Trophoblast cell (in vitro differentiated cells and primary cell): ENCODE data around the gene OR56B4.

Experiments used
- DNase-seq, 2 donors: peaks; one replicate each; pipeline ENCODE4 v3.0.0-alpha.2; 2016
- H2AFZ ChIP-seq: 2 replicates; pipeline ENCODE4 v1.6.1; 2013; ENCODE audit warnings: low read length, moderate library complexity, mild to moderate bottlenecking; ENCODE audit not compliant: insufficient read depth, poor library complexity
- H2AK5ac ChIP-seq: 2 replicates; pipeline ENCODE4 v1.6.1; 2013; ENCODE audit warnings: mild to moderate bottlenecking, low read length
- H2BK120ac ChIP-seq: 2 replicates; pipeline ENCODE4 v1.6.1; 2013; ENCODE audit warnings: low read length, mild to moderate bottlenecking, moderate library complexity; ENCODE audit not compliant: insufficient read depth, poor library complexity
- H2BK12ac ChIP-seq: 2 replicates; pipeline ENCODE4 v1.6.1; 2013; ENCODE audit warnings: mild to moderate bottlenecking, low read length, moderate library complexity
- H2BK5ac ChIP-seq: 2 replicates; pipeline ENCODE4 v1.6.1; 2013; ENCODE audit warnings: low read length, low read depth, moderate library complexity, mild to moderate bottlenecking; ENCODE audit not compliant: poor library complexity
- H3K14ac ChIP-seq: 2 replicates; pipeline ENCODE4 v1.6.1; 2013; ENCODE audit warnings: mild to moderate bottlenecking, low read length
- H3K18ac ChIP-seq: 2 replicates; pipeline ENCODE4 v1.6.1; 2013; ENCODE audit warnings: mild to moderate bottlenecking, low read length
- H3K23ac ChIP-seq: 2 replicates; pipeline ENCODE4 v1.6.1; 2013; ENCODE audit warnings: low read length
- H3K27ac ChIP-seq: 2 replicates; pipeline ENCODE4 v1.5.1; 2013; ENCODE audit warnings: low read depth, mild to moderate bottlenecking, inconsistent platforms, low read length, moderate library complexity
- H3K27me3 ChIP-seq: 2 replicates; pipeline ENCODE4 v1.6.1; 2013; ENCODE audit warnings: inconsistent platforms, mild to moderate bottlenecking, low read length, moderate library complexity; ENCODE audit not compliant: insufficient read depth
- H3K36me3 ChIP-seq, 2 experiments: 1 replicate in 1 of 2; 2 replicates in 1 of 2; pipeline ENCODE4 v1.6.1; 2013; ENCODE audit warnings: low read length in 2 of 2, mild to moderate bottlenecking in 2 of 2, moderate library complexity in 1 of 2; ENCODE audit not compliant: insufficient read depth in 2 of 2, control insufficient read depth in 1 of 2
- H3K4ac ChIP-seq: 2 replicates; pipeline ENCODE4 v1.6.1; 2013; ENCODE audit warnings: low read depth, mild to moderate bottlenecking, low read length, moderate library complexity
- H3K4me1 ChIP-seq, 2 experiments: 1 replicate in 1 of 2; 2 replicates in 1 of 2; pipeline ENCODE4 v1.6.1; 2013; ENCODE audit warnings: low read length in 2 of 2, mild to moderate bottlenecking in 2 of 2, moderate library complexity in 1 of 2; ENCODE audit not compliant: insufficient read depth in 2 of 2, control insufficient read depth in 1 of 2
- H3K4me2 ChIP-seq: 2 replicates; pipeline ENCODE4 v1.6.1; 2013; ENCODE audit warnings: inconsistent platforms, mild to moderate bottlenecking, low read length, moderate library complexity
- H3K4me3 ChIP-seq: 2 replicates; pipeline ENCODE4 v1.5.1; 2013; ENCODE audit warnings: mild to moderate bottlenecking, low read depth, low read length, inconsistent platforms
- H3K79me1 ChIP-seq: one replicate; pipeline ENCODE4 v1.6.1; 2013; ENCODE audit warnings: low read length
- H3K79me2 ChIP-seq: 2 replicates; pipeline ENCODE4 v1.6.1; 2013; ENCODE audit warnings: low read length, mild to moderate bottlenecking; ENCODE audit not compliant: control insufficient read depth, insufficient read depth, poor library complexity
- H3K9ac ChIP-seq: 2 replicates; pipeline ENCODE4 v1.6.1; 2013; ENCODE audit warnings: mild to moderate bottlenecking, low read length
- H3K9me3 ChIP-seq: 2 replicates; pipeline ENCODE4 v1.6.1; 2013; ENCODE audit warnings: low read depth, mild to moderate bottlenecking, control low read depth, inconsistent platforms, low read length; ENCODE audit not compliant: insufficient read depth
- H4K12ac ChIP-seq: 2 replicates; pipeline ENCODE4 v1.6.1; 2013; ENCODE audit warnings: low read depth, mild to moderate bottlenecking, low read length, moderate library complexity
- H4K8ac ChIP-seq: 2 replicates; pipeline ENCODE4 v1.6.1; 2013; ENCODE audit warnings: low read depth, mild to moderate bottlenecking, low read length, moderate library complexity
- H4K91ac ChIP-seq: one replicate; pipeline ENCODE4 v1.6.1; 2013; ENCODE audit warnings: low read depth, mild to moderate bottlenecking, low read length, moderate library complexity
- WGBS: extraction: QIAGEN DNeasy Blood & Tissue Kit; methylation state at CpG from one replicate; pipeline ENCODE4 v1.1.7; 2013; ENCODE audit warnings: missing lambda C conversion rate; ENCODE audit not compliant: insufficient read length, insufficient coverage; ENCODE audit errors: extremely low coverage; 5-methylcytosine and 5-hydroxymethylcytosine counted together

OR56B4 gene

DNA sequence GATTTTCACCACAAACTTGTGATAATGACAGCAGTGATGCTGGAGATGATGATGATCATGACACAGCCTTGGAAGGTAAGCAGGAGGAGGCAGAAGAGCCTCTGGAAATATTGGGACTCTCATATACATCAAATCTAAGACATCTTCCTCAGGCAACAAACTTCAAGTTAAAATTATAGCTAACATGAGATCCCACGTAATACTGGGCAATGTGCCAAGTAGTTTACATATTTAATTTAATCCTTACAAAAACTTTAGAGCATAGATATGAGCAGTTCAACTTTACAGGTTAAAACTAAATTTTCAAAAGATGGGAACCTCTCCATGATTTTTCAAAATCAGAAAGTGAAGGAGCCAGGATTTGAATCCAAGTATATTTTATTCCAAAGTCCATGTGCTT lies 43.6 kb downstream of the OR56B4 start:
- H3K4me1 ChIP-seq: no peaks in the 10 kb centered on the region
- H3K36me3 ChIP-seq: no peaks in the 10 kb centered on the region
- H3K14ac ChIP-seq: no peak overlapping the region
- no peak overlapping the region for H3K18ac ChIP-seq
- H2BK120ac ChIP-seq: no peak overlapping the region
- H3K4me3 ChIP-seq: no peak overlapping the region
- H4K8ac ChIP-seq: no peak overlapping the region
- DNase-seq: no peak
- no CpG with 5 or more reads among the region's 1 CpG for WGBS
- no peak overlapping the region for H4K91ac ChIP-seq
- no peak overlapping the region for H4K12ac ChIP-seq
- no peaks in the 10 kb centered on the region for H3K27me3 ChIP-seq
- no peak overlapping the region for H2AFZ ChIP-seq
- no peak overlapping the region for H3K23ac ChIP-seq
- no peak overlapping the region for H3K27ac ChIP-seq
- H3K4ac ChIP-seq: no peak overlapping the region
- H3K79me2 ChIP-seq: no peaks in the 10 kb centered on the region
- H3K9ac ChIP-seq: no peak overlapping the region
- H2AK5ac ChIP-seq: no peak overlapping the region
- H3K9me3 ChIP-seq: no peaks in the 10 kb centered on the region
- no peak overlapping the region for H3K4me2 ChIP-seq
- H2BK12ac ChIP-seq: no peak overlapping the region
- H2BK5ac ChIP-seq: no peak overlapping the region
- no peaks in the 10 kb centered on the region for H3K79me1 ChIP-seq

DNA sequence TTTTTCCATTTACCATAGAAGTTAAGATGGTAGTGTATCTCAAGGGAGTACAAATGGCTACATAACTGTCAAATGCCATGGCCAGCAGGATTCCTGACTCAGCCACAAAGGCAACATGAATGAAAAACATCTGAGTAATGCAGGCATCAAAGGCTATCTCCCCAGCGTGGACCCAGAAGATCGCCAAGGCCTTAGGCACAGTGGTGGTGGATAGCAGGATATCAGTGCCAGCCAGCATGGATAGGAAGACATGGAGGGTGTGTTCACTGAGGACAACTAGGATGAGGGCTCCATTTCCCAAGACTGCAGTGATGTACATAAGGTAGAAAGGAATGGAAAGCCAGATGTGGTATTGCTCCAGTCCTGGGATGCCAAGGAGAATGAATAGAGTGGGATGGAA lies 44.6 kb downstream of the OR56B4 start:
- H3K27me3 ChIP-seq: no peaks in the 10 kb centered on the region
- no peak overlapping the region for H3K4me3 ChIP-seq
- no peak overlapping the region for H2AK5ac ChIP-seq
- H3K4me2 ChIP-seq: no peak overlapping the region
- peak; percentile 89 to 93 for DNase-seq
- no peak overlapping the region for H3K14ac ChIP-seq
- WGBS: no CpG with 5 or more reads among the region's 2 CpGs
- no peaks in the 10 kb centered on the region for H3K4me1 ChIP-seq
- no peaks in the 10 kb centered on the region for H3K79me1 ChIP-seq
- H4K8ac ChIP-seq: no peak overlapping the region
- no peak overlapping the region for H2BK5ac ChIP-seq
- H3K27ac ChIP-seq: no peak overlapping the region
- no peak overlapping the region for H3K4ac ChIP-seq
- no peaks in the 10 kb centered on the region for H3K79me2 ChIP-seq
- no peak overlapping the region for H3K18ac ChIP-seq
- H3K36me3 ChIP-seq: no peaks in the 10 kb centered on the region
- no peak overlapping the region for H4K91ac ChIP-seq
- H4K12ac ChIP-seq: no peak overlapping the region
- no peaks in the 10 kb centered on the region for H3K9me3 ChIP-seq
- H2BK120ac ChIP-seq: no peak overlapping the region
- H3K9ac ChIP-seq: no peak overlapping the region
- H2BK12ac ChIP-seq: no peak overlapping the region
- H3K23ac ChIP-seq: no peak overlapping the region
- H2AFZ ChIP-seq: no peak overlapping the region

DNA sequence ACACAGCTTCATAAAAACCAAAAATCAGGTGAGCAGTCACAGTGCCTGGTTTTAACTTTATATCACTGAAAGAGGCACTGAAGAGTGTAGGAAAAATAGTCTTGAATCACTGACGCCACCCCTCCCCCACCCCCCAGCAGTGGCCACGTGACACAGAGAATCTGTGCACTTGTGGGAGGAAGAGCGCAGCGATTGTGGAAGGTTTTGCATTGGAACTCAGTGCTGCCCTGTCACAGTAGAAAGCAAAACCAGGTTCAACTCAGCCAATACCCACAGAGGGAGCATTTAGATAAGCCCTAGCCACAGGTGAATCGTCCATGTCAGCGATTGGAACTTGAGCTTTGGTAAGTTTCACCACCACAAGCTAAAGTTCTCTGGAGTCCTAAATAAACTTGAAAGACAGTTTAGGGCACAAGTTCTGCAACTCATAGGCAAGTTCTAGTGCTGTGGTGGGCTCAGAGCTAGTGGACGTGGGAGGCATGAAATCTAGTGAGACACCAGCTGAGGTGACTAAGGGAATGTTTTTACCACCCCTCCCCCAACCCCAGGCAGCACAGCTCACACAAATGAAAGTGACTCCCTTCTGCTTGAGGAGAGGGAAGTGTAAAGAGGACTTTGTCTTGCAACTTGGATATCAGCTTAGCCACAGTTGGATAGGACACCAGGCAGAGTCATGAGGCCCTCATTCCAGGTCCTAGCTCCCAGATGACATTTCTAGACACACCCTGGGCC lies 49.3 kb downstream of the OR56B4 start:
- WGBS: no CpG with 5 or more reads among the region's 7 CpGs
- Histone ChIP-seq H3K36me3 (no peaks in the 10 kb centered on the region), H3K9me3 (no peaks in the 10 kb centered on the region), H3K4me2 (no peak overlapping the region), H2AFZ (no peak overlapping the region), H4K91ac (no peak overlapping the region), H3K9ac (no peak overlapping the region), H4K8ac (no peak overlapping the region), H3K14ac (no peak overlapping the region), H4K12ac (no peak overlapping the region), H2BK12ac (no peak overlapping the region), H3K27ac (no peak overlapping the region), H3K79me2 (no peaks in the 10 kb centered on the region), H3K4me1 (no peaks in the 10 kb centered on the region), H3K23ac (no peak overlapping the region), H3K4ac (no peak overlapping the region), H3K79me1 (no peaks in the 10 kb centered on the region), H2AK5ac (no peak overlapping the region), H2BK5ac (no peak overlapping the region), H3K27me3 (no peaks in the 10 kb centered on the region), H2BK120ac (no peak overlapping the region), H3K18ac (no peak overlapping the region), H3K4me3 (no peak overlapping the region)
- no peak for DNase-seq
